Fibroblast of lung (primary cell): ENCODE results near the gene SIRT5. TPM values are rescaled to one million over a fixed set of nuclear protein-coding genes. Genes with fewer than 3 reads are reported as not detected.

ENCODE experiments used
- DNase-seq, 2 donors: peaks; one replicate each; pipeline versions ENCODE4 v3.0.0 to v3.0.0-alpha.2; 2010; ENCODE audit warnings: low read depth in 2 of 2
- H2AFZ ChIP-seq: 2 replicates; pipeline ENCODE4 v1.5.1; 2012; ENCODE audit warnings: low read length, control low read depth, inconsistent platforms
- H3K27ac ChIP-seq: 2 replicates; pipeline ENCODE4 v1.5.1; 2011; ENCODE audit warnings: low read length, control low read depth; ENCODE audit not compliant: insufficient read depth
- H3K27me3 ChIP-seq: 2 replicates; pipeline ENCODE4 v1.5.1; 2011; ENCODE audit warnings: mild to moderate bottlenecking, low read length; ENCODE audit not compliant: control insufficient read depth, insufficient read depth
- H3K36me3 ChIP-seq: 2 replicates; pipeline ENCODE4 v1.5.1; 2011; ENCODE audit warnings: low read length; ENCODE audit not compliant: control insufficient read depth, insufficient read depth
- H3K4me1 ChIP-seq: 2 replicates; pipeline ENCODE4 v1.5.1; 2011; ENCODE audit warnings: low read length; ENCODE audit not compliant: control insufficient read depth, insufficient read depth; ENCODE audit errors: extremely low read depth
- H3K4me2 ChIP-seq: 2 replicates; pipeline ENCODE4 v1.5.1; 2011; ENCODE audit warnings: low read length, control low read depth; ENCODE audit not compliant: insufficient read depth; ENCODE audit errors: extremely low read depth
- H3K4me3 ChIP-seq, 4 experiments: fragments of 200-600 bp in 1 of 4; sonication (generic) in 1 of 4; replicated peaks in 1 of 4; 2 replicates each; pipeline ENCODE4 v1.5.1; 2011 to 2016; ENCODE audit warnings: low read length in 4 of 4, low read depth in 3 of 4, mild to moderate bottlenecking in 3 of 4, control low read depth in 2 of 4, inconsistent platforms in 1 of 4, mixed read lengths in 1 of 4; ENCODE audit not compliant: insufficient read depth in 1 of 4; ENCODE audit errors: control extremely low read depth in 1 of 4
- H3K79me2 ChIP-seq: 2 replicates; pipeline ENCODE4 v1.5.1; 2012; ENCODE audit warnings: mild to moderate bottlenecking, low read length, inconsistent platforms; ENCODE audit not compliant: control insufficient read depth, insufficient read depth
- H3K9ac ChIP-seq: 2 replicates; pipeline ENCODE4 v1.5.1; 2011; ENCODE audit warnings: mild to moderate bottlenecking, low read length, control low read depth; ENCODE audit not compliant: insufficient read depth
- H3K9me3 ChIP-seq: 2 replicates; pipeline ENCODE4 v1.5.1; 2012; ENCODE audit warnings: low read depth, low read length; ENCODE audit not compliant: control insufficient read depth, insufficient read depth
- H4K20me1 ChIP-seq: 2 replicates; pipeline ENCODE4 v1.5.1; 2011; ENCODE audit warnings: low read length; ENCODE audit not compliant: control insufficient read depth, insufficient read depth; ENCODE audit errors: extremely low read depth
- CTCF ChIP-seq, 2 donors: IDR thresholded peaks in 1 of 2; conservative IDR thresholded peaks in 1 of 2; 1 replicate in 1 of 2; 2 replicates in 1 of 2; pipeline ENCODE4 v1.5.1; 2011 to 2012; ENCODE audit warnings: low read length in 2 of 2, control low read depth in 1 of 2, inconsistent platforms in 1 of 2, low read depth in 1 of 2, mild to moderate bottlenecking in 1 of 2
- EZH2 ChIP-seq: IDR thresholded peaks from 2 replicates; pipeline ENCODE4 v1.5.1; 2012; ENCODE audit warnings: low read length, control low read depth, mild to moderate bottlenecking; ENCODE audit errors: missing control alignments
- polyA plus RNA-seq, 2 donors: library from polyadenylated mRNA; depleted of rRNA in 1 of 2; stranded (reverse) in 1 of 2; unstranded in 1 of 2; fragments of >200 nt; gene quantifications; 2 replicates each; pipeline ENCODE4 v1.2.1, GENCODE V29; 2011 to 2012; ENCODE audit warnings: missing spikeins in 1 of 2
- total RNA-seq: library from RNA; depleted of rRNA; stranded (reverse); fragments of >200 nt; gene quantifications from 2 replicates; pipeline ENCODE4 v1.2.1, GENCODE V29; 2014

SIRT5 gene
- total and polyA plus RNA-seq, 2 donors (not counting 1 experiment from before 2014, with no cell fraction given): 4.4 to 13.5 TPM

- Histone ChIP-seq H3K36me3 (peaks cover 2% of the 10 kb centered on the region), H3K4me1 (no peaks in the 10 kb centered on the region), H3K9me3 (no peaks in the 10 kb centered on the region), H3K4me3 (no peak overlapping the region), H3K79me2 (no peaks in the 10 kb centered on the region), H3K4me2 (no peak overlapping the region), H2AFZ (no peak overlapping the region), H3K27ac (no peak overlapping the region), H4K20me1 (no peaks in the 10 kb centered on the region), H3K9ac (no peak overlapping the region), H3K27me3 (no peaks in the 10 kb centered on the region)
- no peak for TF ChIP-seq CTCF (conservative IDR thresholded peaks at IDR 0.05 in 1 of 2, IDR thresholded peaks at IDR 0.05 in 1 of 2; ENCODE audit: low read depth in 1 of 2, low read length in 2 of 2)
- TF ChIP-seq EZH2: no peak
- no peak for DNase-seq
Observed at GRCh38 chr6:13629459-13630116, 55.2 kb downstream of the SIRT5 start.

GRCh38 chr6:13630499-13630898, 56.1 kb downstream of the SIRT5 start:
- Histone ChIP-seq H3K36me3 (peaks cover 2% of the 10 kb centered on the region), H3K4me3 (no peak overlapping the region), H3K27me3 (no peaks in the 10 kb centered on the region), H4K20me1 (no peaks in the 10 kb centered on the region), H3K9me3 (no peaks in the 10 kb centered on the region), H3K27ac (no peak overlapping the region), H3K4me1 (no peaks in the 10 kb centered on the region), H3K9ac (no peak overlapping the region), H3K79me2 (no peaks in the 10 kb centered on the region), H2AFZ (no peak overlapping the region), H3K4me2 (no peak overlapping the region)
- DNase-seq: no peak
- TF ChIP-seq EZH2: no peak
- no peak for TF ChIP-seq CTCF (conservative IDR thresholded peaks at IDR 0.05 in 1 of 2, IDR thresholded peaks at IDR 0.05 in 1 of 2; ENCODE audit: low read depth in 1 of 2, low read length in 2 of 2)

- Histone ChIP-seq H3K9me3 (no peaks in the 10 kb centered on the region), H3K27ac (no peak overlapping the region), H3K4me1 (no peaks in the 10 kb centered on the region), H3K27me3 (no peaks in the 10 kb centered on the region), H4K20me1 (no peaks in the 10 kb centered on the region), H3K9ac (no peak overlapping the region), H3K36me3 (no peaks in the 10 kb centered on the region), H3K4me3 (no peak overlapping the region), H3K79me2 (no peaks in the 10 kb centered on the region), H3K4me2 (no peak overlapping the region), H2AFZ (no peak overlapping the region)
- no peak for DNase-seq
- TF ChIP-seq CTCF (conservative IDR thresholded peaks at IDR 0.05 in 1 of 2, IDR thresholded peaks at IDR 0.05 in 1 of 2; ENCODE audit: low read depth in 1 of 2, low read length in 2 of 2) (no peak), EZH2 (no peak)
Observed at GRCh38 chr6:13633343-13633742, 58.9 kb downstream of the SIRT5 start.
